Activated gamma-delta T cell (primary cell): ENCODE measurements around the gene NDUFAF2.
"Not testable (repeated sequence)": the region's sequence is repeated elsewhere in the genome, so short reads cannot be mapped to it uniquely, and the experiment has no call there.

ENCODE experiments used
- DNase-seq: peaks from one replicate; lab custom pipeline; 2025; lab: John Stamatoyannopoulos, UW

Gene NDUFAF2

DNA sequence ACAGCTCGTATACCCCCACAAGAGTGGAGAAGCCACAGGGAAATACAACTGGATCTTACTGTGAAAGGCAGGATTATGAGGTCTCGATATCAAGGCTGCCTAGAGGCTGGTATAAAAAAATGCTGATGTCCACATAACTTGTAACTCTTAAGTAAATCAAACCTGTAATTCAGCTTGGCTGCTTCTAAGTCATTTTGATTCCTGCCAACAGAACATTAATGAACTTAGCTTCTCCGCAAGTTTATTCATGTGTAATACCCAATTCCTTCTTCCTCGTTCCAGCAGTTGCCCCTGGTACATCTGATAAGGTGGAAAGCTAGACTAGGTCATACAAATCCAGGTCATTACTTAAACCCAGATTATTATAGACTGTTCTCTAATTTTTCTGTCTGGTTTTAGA, 233.7 kb downstream of the NDUFAF2 start:
- no peak for DNase-seq

DNA sequence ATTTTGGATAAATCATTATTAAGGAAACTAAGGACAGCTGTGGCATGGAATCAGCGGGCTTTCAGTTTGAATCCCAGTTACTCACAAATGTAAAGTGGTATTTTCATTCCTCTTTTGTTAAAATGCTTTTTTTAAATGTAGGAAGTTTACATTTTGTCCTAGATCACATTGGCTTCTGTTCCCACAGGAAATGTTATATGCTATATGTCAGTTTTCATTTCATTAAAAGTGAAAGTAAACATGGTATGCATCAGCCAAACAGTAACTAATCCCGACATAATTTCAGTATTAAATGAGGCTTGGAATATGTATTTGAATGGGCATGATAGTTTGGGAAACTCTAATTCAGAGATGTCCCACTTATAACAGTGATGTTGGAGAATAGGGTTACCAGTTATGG, 235.9 kb downstream of the NDUFAF2 start:
- DNase-seq = no peak

DNA sequence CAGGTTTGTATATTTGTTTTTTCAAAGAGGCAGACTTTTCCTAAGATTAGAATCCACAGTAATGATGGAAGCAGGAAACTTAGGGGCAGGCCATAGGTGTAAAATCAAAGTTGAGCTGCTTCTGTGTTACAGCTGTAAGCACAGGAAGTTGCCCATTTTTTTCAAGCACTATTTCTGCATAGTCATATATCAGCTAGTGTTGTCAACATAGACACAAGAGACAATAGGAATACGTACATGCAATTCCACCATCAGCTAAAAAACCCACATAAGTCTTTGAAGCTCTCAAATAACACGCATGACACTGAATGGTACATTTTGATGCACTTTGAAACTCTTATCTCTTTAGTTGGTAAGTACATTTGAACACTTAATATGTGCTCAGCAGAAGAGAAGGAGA, 237.4 kb downstream of the NDUFAF2 start:
- DNase-seq = no peak

DNA sequence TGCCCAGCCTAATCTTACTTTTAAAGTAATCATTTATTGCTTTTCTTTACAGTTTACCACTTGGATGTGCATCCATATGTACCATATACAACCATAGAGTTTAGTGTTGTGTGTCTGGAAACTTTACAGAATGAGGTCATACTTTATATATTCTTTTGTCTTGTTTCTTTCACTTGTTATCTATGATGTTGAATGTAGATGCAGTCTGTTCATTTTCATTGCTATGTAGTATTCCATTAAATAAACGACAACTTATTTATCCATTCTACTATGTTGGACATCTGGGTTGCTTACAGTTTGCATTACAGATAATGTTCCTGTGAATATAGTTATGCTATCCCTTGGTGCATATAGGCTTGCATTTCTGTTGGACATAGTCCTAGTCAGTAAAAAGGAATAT, 238.5 kb downstream of the NDUFAF2 start:
- DNase-seq = no peak

GRCh38 chr5:61184708-61185107, 239.7 kb downstream of the NDUFAF2 start:
- no peak for DNase-seq

DNA sequence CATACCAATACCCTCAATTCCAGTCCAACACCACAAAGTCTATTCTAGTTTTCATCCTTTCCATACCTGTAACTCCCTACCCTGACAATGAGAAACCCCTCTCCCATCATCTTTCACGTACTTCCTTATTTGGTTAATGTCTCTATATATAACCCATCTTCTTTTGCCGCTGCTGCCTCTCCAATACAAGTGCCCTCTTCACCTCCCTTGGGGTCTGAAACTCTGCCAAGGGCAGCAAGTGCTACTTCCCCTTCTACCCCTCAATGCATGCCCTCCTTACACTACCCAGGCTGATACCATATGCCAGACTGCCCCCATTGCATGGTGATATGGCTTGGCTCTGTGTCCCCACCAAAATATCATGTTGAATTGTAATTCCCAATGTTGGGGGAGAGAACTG, 241.6 kb downstream of the NDUFAF2 start:
- no peak for DNase-seq

DNA sequence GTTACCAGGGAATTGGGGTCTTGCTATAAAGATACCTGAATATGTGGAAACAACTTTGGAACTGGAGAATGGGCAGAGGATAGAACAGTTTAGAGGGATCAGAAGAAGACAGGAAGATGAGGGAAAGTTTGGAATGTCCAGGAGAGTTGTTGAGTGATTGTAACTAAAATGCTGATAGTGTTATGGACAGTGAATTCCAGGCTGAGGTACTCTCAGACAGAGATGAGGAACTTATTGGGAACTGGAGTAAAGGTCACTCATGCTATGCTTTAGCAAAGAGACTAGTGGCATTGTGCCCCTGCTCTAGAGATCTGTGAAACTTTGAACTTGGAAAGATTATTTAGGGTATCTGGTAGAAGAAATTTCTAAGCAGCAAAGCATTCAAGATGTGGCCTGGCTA, 242.3 kb downstream of the NDUFAF2 start:
- not testable (repeated sequence) for DNase-seq

GRCh38 chr5:61187826-61188225, 242.8 kb downstream of the NDUFAF2 start:
- not testable (repeated sequence) for DNase-seq

DNA sequence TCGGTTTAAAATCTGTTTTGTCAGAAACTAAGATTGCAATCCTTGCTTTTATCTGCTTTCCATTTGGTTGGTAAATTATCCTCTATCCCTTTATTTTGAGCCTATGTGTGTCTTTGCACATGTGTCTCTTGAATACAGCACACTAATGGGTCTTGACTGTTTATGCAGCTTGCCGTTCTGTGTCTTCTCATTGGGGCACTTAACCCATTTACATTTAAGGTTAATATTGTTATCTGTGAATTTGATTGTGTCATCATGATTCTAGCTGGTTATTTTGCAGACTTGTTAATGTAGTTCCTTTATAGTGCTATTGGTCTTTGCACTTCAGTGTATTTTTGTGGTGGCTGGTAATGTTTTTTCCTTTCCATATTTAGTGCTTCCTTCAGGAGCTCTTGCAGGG, 253.6 kb downstream of the NDUFAF2 start:
- no peak for DNase-seq

GRCh38 chr5:61200582-61201155, 255.7 kb downstream of the NDUFAF2 start:
- no peak for DNase-seq

DNA sequence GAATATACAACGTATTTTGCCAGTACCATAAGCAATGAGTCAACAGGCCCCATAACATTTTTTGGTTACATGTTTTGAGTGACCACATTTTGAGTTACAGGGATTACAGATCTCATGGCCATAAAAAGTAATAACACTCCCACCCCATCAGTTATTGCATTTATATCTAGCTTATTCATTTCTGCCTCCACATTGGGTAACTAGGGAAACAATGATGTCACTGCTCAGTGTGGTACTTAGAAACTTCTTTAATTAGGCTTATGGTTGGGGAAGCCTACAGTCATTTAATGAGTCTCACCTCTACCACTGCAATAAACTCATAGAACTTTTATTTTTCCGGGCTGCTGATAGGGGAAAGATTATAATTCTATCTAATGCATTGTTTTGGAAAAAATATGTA, 257.2 kb downstream of the NDUFAF2 start:
- no peak for DNase-seq
